Amniotic stem cell (primary cell): ENCODE measurements around the gene STMND1.

Source experiments
- DNase-seq: peaks from one replicate; lab custom pipeline; 2025; lab: John Stamatoyannopoulos, UW

Gene STMND1

GRCh38 chr6:17165383-17165782, 63.5 kb downstream of the STMND1 start:
- peak; percentile 17 for DNase-seq

DNA sequence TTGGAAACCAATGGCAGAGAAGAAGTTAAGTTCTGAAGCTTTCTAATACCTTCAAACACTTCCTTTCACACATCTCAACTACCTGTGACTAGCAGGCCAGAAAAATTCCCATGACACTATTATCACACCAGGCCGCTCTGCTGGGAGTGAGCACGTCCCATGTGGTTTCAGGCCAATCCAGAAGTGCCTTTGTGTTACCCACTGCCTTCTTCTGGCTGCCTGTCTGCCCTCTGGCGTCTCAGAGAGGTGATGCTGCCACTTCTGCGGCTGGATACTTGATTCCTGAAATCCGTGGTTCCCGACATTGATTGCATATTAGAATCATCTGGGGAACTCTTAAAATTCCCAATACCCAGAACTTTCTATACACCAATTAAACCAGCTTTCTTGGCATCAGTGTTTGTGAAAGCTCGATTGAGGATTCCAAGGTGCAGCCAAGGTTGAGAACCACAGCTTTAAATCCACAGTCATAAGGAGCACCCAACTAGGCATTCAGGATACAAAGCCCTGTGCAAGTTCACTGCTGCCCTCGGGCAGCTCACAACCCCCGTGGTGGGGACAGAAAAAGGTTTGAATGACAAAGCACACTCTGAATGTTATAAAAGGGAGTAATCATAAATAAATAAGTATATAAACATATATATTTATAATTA, 65.6 kb downstream of the STMND1 start:
- no peak for DNase-seq

DNA sequence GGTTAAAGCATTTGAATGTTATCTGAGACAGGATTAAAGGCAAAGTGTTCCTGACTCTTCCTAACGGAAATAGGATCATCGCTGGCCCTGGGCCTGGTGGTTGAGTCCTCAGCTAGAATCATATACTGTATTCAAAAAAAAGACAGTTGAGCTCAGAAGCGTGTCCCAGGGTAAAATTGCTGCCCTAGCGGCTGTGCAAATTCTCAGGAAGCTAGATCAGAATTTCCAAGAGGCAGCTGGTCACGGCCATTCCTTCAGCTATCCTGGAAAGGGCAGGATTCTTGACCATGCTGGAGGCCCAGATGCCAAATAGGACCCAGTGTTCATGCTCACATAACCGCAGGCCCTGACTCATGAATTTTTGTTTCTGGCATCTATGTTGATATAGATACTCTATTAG, 67.4 kb downstream of the STMND1 start:
- no peak for DNase-seq

- no peak for DNase-seq
These were observed 67.9 kb downstream of the STMND1 start for GRCh38 chr6:17169711-17170110.

GRCh38 chr6:17172836-17173470, 71.1 kb downstream of the STMND1 start:
- no peak for DNase-seq

- DNase-seq, result no peak
These were observed 76.5 kb downstream of the STMND1 start for GRCh38 chr6:17178326-17178725.

DNA sequence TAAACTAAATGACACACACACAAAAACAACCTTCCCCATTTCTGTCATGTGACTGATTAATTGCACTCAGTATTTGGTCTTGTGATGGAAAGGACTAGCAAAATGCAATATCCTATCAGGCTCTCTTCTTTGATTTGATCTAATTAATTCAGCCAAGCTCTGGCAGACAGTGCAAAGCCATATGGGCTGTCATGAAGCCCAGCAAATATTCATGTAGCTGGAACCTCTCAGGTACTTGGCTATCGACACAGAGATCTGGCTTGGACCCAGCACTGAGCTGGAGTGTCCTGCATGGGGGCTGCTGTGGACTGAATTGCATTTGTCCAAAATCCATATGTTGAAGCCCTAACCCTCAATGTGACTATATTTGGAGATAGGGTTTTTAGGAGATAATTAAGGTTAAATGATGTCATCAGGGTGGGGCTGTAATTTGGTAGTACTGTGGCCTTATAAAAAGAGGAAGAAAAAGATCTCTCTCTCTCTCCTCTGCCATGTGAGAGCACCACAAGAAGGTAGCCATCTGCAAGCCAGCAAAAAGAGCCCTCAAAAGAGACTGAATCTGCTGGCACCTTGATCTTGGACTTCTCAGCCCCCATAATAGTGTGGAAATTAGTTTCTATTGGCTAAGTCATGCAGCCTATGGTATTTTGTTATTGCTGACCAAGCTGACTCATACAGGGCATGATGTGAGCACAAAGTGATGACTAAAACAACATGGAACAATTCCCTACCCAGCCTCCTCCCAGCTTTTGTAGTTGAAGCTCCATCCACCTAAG, 77.1 kb downstream of the STMND1 start:
- DNase-seq, result no peak

DNA sequence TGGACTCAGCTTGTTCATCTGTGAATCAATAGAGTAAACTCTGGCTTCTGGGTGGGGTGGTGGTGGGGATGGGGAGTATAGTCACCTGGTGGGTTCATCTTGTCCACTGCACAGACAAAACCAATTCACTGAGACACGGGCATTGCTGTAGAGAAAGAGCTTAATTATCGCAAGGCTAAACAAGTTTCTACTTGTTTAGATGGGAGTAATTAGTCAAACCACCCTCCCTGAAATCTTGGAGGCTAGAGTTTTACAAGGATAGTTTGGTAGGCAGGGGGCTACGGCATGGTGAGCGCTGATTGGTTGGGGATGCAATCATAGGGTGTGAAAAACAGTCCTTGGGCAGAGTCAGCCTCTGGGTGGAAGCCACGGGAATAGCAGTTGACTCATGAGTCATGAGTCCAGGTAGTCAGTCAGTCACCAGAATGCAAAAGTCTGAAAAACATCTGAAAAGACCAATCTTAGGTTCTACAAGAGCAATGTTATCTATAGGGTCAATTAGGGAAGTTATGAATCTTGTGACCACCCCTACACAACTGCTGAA, 77.8 kb downstream of the STMND1 start:
- no peak for DNase-seq
